B cell (primary cell): ENCODE data around the gene SNCB.

ENCODE experiments used
- EZH2 ChIP-seq: IDR thresholded peaks from 2 replicates; pipeline ENCODE4 v1.6.1; 2012; ENCODE audit warnings: borderline replicate concordance, low read depth, mild to moderate bottlenecking, moderate library complexity, low read length; ENCODE audit not compliant: insufficient read depth, poor library complexity, severe bottlenecking
- TF ChIP-seq, protein P1 (sequence below): fragments of 200-600 bp; IDR thresholded peaks from one replicate; pipeline ENCODE4 v1.8.0; 2022; ENCODE audit warnings: antibody characterized with exemption, mild to moderate bottlenecking

DNA sequence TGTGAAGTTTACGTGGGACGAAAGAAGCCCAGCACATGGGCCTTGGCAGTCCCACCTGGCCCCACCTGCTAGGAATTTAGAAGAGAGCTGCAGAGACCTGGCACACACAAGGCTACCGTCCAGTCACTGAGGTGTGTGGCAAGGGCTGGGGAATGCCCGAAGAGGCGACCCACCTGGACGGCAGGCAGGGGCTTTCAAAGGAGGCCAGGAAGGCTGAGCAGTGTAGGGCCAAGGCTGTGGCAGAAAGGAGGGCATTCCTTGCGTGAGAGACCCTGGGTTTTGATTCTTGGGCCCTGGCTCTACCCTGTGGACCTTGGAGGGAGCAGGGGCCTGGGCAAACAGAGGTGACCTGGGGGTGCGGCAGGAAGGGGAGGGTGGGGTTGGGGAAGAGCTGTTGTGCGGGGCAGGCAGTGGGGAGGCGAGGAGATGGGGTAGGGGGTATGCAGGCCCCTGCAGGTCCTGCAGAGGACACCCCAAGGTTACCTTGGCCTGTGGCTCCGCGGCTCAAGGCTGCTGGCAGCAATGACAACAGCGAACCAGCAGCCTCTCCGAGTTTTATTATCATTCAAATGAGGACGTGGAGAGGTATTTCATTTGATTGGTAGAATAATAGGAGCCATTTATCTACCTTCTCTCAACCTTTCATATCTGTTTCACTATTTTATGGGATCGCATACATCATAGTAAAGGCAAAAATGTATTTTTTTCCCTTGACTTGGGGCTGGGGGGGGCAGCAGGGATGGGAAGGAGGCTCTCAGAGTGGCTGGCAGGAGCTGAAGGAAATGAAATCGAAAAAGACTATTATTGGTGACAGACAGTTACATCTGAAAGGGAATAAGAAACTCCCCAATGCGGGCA is 41.8 kb upstream of the SNCB start:
- TF ChIP-seq, protein P1, sequence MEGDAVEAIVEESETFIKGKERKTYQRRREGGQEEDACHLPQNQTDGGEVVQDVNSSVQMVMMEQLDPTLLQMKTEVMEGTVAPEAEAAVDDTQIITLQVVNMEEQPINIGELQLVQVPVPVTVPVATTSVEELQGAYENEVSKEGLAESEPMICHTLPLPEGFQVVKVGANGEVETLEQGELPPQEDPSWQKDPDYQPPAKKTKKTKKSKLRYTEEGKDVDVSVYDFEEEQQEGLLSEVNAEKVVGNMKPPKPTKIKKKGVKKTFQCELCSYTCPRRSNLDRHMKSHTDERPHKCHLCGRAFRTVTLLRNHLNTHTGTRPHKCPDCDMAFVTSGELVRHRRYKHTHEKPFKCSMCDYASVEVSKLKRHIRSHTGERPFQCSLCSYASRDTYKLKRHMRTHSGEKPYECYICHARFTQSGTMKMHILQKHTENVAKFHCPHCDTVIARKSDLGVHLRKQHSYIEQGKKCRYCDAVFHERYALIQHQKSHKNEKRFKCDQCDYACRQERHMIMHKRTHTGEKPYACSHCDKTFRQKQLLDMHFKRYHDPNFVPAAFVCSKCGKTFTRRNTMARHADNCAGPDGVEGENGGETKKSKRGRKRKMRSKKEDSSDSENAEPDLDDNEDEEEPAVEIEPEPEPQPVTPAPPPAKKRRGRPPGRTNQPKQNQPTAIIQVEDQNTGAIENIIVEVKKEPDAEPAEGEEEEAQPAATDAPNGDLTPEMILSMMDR, result no peak
- no peak for TF ChIP-seq EZH2
